Ovary (tissue), 9 donors: Measurements from ENCODE around the gene NOM1. TPM values are rescaled to one million over a fixed set of nuclear protein-coding genes. Genes with fewer than 3 reads are reported as not detected.

ENCODE experiments used
- DNase-seq, 5 donors: peaks; one replicate each; pipeline ENCODE4 v3.0.0-alpha.2; 2019 to 2020
- H3K27ac ChIP-seq, 2 donors: fragments of 200-600 bp; one replicate each; pipeline versions ENCODE4 v1.5.1 to v1.8.0; 2019 to 2022
- H3K27me3 ChIP-seq: fragments of 200-600 bp; one replicate; pipeline ENCODE4 v1.8.0; 2022
- H3K36me3 ChIP-seq: fragments of 200-600 bp; sonication (generic); one replicate; pipeline ENCODE4 v1.5.1; 2019
- H3K4me1 ChIP-seq: one replicate; pipeline ENCODE4 v1.8.1; 2013; ENCODE audit warnings: mild to moderate bottlenecking, moderate library complexity; ENCODE audit not compliant: insufficient read depth
- H3K4me3 ChIP-seq: fragments of 200-600 bp; sonication (generic); one replicate; pipeline ENCODE4 v1.5.1; 2017
- H3K9me3 ChIP-seq, 2 donors: fragments of 200-600 bp in 1 of 2; sonication (generic) in 1 of 2; one replicate each; pipeline versions ENCODE4 v1.5.1 to v1.8.1; 2013 to 2019; ENCODE audit warnings: mild to moderate bottlenecking in 1 of 2, moderate library complexity in 1 of 2
- EP300 ChIP-seq: sonication (generic); formaldehyde crosslinking; IDR thresholded peaks from one replicate; pipeline ENCODE4 v1.6.1; 2017; ENCODE audit warnings: antibody characterized with exemption
- POLR2A ChIP-seq: fragments of 450-650 bp; IDR thresholded peaks from one replicate; pipeline ENCODE4 v1.6.1; 2017; ENCODE audit warnings: antibody characterized with exemption, mild to moderate bottlenecking, moderate library complexity
- WGBS, 3 donors: extraction: QIAGEN DNeasy Blood & Tissue Kit in 1 of 3; methylation state at CpG; one replicate each; pipeline versions ENCODE4 v1.1.5 to v1.1.7; 2013 to 2017; 5-methylcytosine and 5-hydroxymethylcytosine counted together
- intact Hi-C, 4 donors: fragments of 100-400 bp; cut with DNase I; formaldehyde crosslinking; loops; one replicate each; pipeline versions ENCODE4 v1.11.0 to v1.15.1; 2022 to 2023
- polyA plus RNA-seq, 2 donors: library from polyadenylated mRNA; stranded (reverse); fragments of 200-250 nt in 1 of 2; fragments of 350-450 nt in 1 of 2; fragmentation: Illumina TruSeq in 1 of 2; extraction: RNeasy Lipid Tissue Mini Kit (QIAGEN cat#74804) in 1 of 2; gene quantifications; one replicate each; pipeline ENCODE4 v1.2.3, GENCODE V29; 2013 to 2014
- total RNA-seq, 7 donors: library from RNA; depleted of rRNA in 2 of 7; stranded (reverse); fragments of >200 nt in 2 of 7; fragmentation: NEBNext Ultra II Directional in 3 of 7; extraction: Animal tissue kit (Norgen Biotek cat#: 25700) in 3 of 7; gene quantifications; one replicate each; pipeline versions ENCODE4 v1.1.0 to v1.2.4, GENCODE V29; 2016 to 2023
- TF ChIP-seq, protein P1 (sequence below), 3 donors: fragments of 450-650 bp in 2 of 3; fragments of 200-600 bp in 1 of 3; IDR thresholded peaks; one replicate each; pipeline versions ENCODE4 v1.5.1 to v1.8.0; 2016 to 2022; ENCODE audit warnings: antibody characterized with exemption in 3 of 3, mild to moderate bottlenecking in 1 of 3
- donor health status: DM: no; HTN: no; CAD: no; lungs with moderate emphysema.
- donor health status: DM: no; HTN: no; CAD: no.
- donor health status: Bipolar disorder and iron deficiency.
- donor health status: DM: yes; HTN: yes; CAD: no.
- donor health status: DM: no; HTN: no; CAD: no.
- donor health status: DM: yes; HTN: yes; CAD: no.

NOM1 gene
- total and polyA plus RNA-seq, 9 donors, result 7.7 to 26.5 (median 13.8) TPM

DNA sequence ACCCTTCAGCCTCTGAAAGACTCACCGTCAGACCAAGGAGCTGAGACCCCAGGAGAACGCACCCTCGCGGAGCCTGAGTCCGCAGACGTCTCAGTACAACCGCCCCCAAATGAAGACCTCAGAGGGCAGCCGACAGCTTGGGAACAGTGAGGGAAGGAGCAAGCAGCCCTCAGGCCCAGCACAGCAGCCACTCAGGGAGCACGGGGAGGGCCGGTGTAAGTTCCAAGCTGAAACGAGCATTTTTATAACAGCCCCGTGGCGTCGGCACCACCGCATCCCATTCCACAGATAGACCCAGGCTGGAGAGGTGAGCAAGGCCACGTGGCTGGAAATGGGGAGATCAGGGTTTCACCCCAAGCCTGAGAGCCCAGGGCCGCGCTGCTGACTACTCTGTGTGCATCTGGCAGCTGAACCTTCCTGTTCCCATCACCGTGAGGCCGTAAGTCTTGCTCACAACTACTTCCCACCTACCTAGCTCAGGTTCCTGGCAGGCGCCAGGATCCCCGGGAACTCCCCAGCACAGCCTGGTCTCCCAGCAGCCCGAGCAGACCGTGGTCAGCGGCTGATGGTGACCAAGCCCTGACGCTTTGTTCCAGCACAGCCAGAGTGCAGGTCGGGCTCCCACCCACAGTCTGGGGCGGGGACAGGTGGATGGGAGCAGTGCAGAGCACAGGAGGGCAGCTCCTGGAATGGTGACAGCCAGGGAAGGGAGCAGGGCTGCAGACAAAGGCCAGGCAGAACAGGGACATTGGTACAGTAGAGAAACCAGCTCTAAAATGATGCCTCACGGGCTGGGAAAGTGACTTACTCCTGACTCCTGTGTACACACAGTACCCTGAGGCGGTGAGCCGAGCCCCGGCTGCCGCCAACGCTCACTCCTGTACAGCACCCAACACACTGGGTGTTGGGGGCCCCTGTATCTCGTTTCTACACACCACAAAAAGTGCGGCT lies 6.1 kb upstream of the NOM1 start:
- Histone ChIP-seq H3K36me3 (no peaks in the 10 kb centered on the region), H3K27me3 (no peaks in the 10 kb centered on the region), H3K4me3 (no peak overlapping the region), H3K9me3 (no peaks in the 10 kb centered on the region), H3K4me1 (no peaks in the 10 kb centered on the region), H3K27ac (no peak overlapping the region)
- intact Hi-C loops, result no loop called here
- DNase-seq, result no peak
- 25 to 40% (median 34%) methylated on average over 36 of the region's 36 CpGs for WGBS, 3 donors
- TF ChIP-seq, protein P1, sequence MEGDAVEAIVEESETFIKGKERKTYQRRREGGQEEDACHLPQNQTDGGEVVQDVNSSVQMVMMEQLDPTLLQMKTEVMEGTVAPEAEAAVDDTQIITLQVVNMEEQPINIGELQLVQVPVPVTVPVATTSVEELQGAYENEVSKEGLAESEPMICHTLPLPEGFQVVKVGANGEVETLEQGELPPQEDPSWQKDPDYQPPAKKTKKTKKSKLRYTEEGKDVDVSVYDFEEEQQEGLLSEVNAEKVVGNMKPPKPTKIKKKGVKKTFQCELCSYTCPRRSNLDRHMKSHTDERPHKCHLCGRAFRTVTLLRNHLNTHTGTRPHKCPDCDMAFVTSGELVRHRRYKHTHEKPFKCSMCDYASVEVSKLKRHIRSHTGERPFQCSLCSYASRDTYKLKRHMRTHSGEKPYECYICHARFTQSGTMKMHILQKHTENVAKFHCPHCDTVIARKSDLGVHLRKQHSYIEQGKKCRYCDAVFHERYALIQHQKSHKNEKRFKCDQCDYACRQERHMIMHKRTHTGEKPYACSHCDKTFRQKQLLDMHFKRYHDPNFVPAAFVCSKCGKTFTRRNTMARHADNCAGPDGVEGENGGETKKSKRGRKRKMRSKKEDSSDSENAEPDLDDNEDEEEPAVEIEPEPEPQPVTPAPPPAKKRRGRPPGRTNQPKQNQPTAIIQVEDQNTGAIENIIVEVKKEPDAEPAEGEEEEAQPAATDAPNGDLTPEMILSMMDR (IDR thresholded peaks at IDR 0.05), result no peak
- TF ChIP-seq POLR2A (no peak), EP300 (no peak)

DNA sequence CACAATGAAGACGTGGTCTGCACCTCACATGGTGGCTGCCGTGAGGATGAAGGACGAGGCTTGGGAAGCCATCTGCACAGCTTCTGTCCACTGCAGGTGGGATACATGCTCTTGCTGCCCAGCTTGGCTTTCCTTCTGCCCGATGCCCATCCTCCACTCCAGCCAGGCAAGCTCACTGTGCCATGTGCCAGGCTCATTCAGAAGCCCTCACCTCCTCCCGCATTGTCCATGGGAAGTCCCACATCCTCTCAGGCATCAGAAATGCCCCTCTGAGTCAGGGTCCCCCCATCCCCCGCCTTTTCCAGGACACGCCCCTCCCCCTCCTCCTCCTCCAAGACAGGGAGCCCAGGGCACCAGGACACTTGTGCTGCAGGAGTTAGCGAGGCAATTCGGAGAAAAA lies 4.6 kb upstream of the NOM1 start:
- TF ChIP-seq, protein P1 (IDR thresholded peaks at IDR 0.05), result no peak
- TF ChIP-seq EP300 (no peak), POLR2A (no peak)
- no peak for DNase-seq
- 48 to 50% (median 50%) methylated on average over 9 of the region's 9 CpGs for WGBS, 3 donors
- Histone ChIP-seq H3K27me3 (no peaks in the 10 kb centered on the region), H3K9me3 (no peaks in the 10 kb centered on the region), H3K36me3 (no peaks in the 10 kb centered on the region), H3K4me3 (no peak overlapping the region), H3K27ac (no peak overlapping the region), H3K4me1 (no peaks in the 10 kb centered on the region)
- intact Hi-C loops, result no loop called here

DNA sequence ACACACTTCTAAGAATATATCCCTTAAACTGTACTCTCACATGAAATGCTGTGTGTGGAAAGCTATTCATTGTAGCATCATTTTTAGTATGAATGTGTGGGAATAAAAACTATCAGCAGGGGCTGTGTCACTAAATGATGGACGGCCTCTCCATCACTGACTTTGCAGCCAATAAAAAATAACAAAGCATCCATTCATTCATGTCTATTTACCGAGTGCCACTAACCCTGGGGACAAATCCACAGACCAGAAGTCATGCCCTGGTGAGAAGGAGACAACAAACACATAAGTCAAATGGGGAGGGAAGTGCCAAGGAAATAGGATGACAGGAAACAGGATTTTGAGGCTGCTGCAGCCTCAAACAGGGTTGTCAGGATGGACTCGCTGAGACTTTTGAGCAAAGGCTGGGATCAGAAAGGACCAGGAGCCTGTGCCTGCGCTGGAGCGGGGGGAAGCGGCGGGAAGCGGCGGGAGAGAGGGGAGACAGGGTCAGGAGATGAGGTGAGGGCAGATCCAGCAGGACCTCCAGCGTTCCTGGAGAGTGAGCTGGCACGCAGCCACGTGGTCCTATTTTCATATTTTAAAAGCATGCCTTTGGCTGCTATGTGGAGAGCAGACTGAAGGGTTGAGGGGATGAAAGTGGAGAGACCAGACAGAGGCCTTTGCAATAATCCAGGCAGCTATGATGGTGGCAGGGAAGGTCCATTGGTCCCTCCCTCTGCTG lies 2.2 kb upstream of the NOM1 start:
- 53 to 68% (median 59%) methylated on average over 12 of the region's 12 CpGs for WGBS, 3 donors
- TF ChIP-seq EP300 (no peak), POLR2A (no peak)
- TF ChIP-seq, protein P1 (IDR thresholded peaks at IDR 0.05), result no peak
- intact Hi-C loops, result no loop called here

DNA sequence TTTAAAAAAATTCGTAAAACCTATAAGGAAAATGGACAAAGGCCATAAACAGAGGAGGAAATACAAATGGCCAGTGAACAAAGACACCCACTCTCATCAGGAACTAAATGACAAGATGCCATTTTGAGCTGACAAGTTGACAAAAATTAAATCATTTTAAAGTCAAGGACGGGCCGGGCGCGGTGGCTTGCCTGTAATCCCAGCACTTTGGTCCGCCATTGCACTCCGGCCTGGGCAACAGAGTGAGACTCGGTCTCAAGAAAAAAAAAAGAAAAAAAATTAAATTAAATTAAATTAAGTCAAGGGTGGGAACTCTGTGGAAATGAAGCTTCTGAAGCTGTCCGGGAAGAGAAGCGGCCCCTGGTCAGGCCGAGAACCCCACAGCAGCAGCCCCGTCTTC lies 1.2 kb upstream of the NOM1 start:
- intact Hi-C loops, result no loop called here
- H3K36me3 ChIP-seq, result no peaks in the 10 kb centered on the region
- WGBS, 3 donors, result 85 to 92% (median 89%) methylated on average over 12 of the region's 12 CpGs
- H3K9me3 ChIP-seq, result no peaks in the 10 kb centered on the region
- DNase-seq, result no peak
- TF ChIP-seq POLR2A, result no peak
- no peak for TF ChIP-seq EP300
- TF ChIP-seq, protein P1 (IDR thresholded peaks at IDR 0.05), result no peak
- no peak overlapping the region for H3K27ac ChIP-seq
- peaks cover 5% of the 10 kb centered on the region for H3K4me1 ChIP-seq
- no peaks in the 10 kb centered on the region for H3K27me3 ChIP-seq
- H3K4me3 ChIP-seq, result no peak overlapping the region

More for the DNA sequence above, 2.2 kb upstream of the NOM1 start:
- no peaks in the 10 kb centered on the region for H3K36me3 ChIP-seq
- H3K27ac ChIP-seq, result no peak overlapping the region
- no peak for DNase-seq
- peaks cover 5% of the 10 kb centered on the region for H3K4me1 ChIP-seq
- no peaks in the 10 kb centered on the region for H3K27me3 ChIP-seq
- H3K4me3 ChIP-seq, result no peak overlapping the region
- H3K9me3 ChIP-seq, result no peaks in the 10 kb centered on the region
